GM10266 (cell line): ENCODE results near the gene CABYR.

ENCODE experiments used
- DNase-seq: peaks from one replicate; pipeline ENCODE4 v3.0.0; 2012; ENCODE audit errors: extremely low spot score
- TF ChIP-seq, protein P1 (sequence below): IDR thresholded peaks from 2 replicates; pipeline ENCODE4 v1.5.1; 2012; ENCODE audit warnings: mild to moderate bottlenecking, low read depth; ENCODE audit not compliant: control insufficient read depth, insufficient read depth; ENCODE audit errors: missing control alignments

CABYR gene

GRCh38 chr18:24138789-24139616 is at the start of gene CABYR:
Gene CABYR, plus strand, starts transcription at chr18:24139062. Its CDS starts 4,053 bp downstream, at chr18:24143115.
- peak; percentile 81 for DNase-seq
- TF ChIP-seq, protein P1, sequence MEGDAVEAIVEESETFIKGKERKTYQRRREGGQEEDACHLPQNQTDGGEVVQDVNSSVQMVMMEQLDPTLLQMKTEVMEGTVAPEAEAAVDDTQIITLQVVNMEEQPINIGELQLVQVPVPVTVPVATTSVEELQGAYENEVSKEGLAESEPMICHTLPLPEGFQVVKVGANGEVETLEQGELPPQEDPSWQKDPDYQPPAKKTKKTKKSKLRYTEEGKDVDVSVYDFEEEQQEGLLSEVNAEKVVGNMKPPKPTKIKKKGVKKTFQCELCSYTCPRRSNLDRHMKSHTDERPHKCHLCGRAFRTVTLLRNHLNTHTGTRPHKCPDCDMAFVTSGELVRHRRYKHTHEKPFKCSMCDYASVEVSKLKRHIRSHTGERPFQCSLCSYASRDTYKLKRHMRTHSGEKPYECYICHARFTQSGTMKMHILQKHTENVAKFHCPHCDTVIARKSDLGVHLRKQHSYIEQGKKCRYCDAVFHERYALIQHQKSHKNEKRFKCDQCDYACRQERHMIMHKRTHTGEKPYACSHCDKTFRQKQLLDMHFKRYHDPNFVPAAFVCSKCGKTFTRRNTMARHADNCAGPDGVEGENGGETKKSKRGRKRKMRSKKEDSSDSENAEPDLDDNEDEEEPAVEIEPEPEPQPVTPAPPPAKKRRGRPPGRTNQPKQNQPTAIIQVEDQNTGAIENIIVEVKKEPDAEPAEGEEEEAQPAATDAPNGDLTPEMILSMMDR, result no peak

- TF ChIP-seq, protein P1, result no peak
- no peak for DNase-seq
These were observed 49.8 kb upstream of the CABYR start for GRCh38 chr18:24089076-24089475.

- no peak for DNase-seq
- TF ChIP-seq, protein P1, result no peak
These were observed 49.1 kb upstream of the CABYR start for GRCh38 chr18:24089515-24090337.

DNA sequence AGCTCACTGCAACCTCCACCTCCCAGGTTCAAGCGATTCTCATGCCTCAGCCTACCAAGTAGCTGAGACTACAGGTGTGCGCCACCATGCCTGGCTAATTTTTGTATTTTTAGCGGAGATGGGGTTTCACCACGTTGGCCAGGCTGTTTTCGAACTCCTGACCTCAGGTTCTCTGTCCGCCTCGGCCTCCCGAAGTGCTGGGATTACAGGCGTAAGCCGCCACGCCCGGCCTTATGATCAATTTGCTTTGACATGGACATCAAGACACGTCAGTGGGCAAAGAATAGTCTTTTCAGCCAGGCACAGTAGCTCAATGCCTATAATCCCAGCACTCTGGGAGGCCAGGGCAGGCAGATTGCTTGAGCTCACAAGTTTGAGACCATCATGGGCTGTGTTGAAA is 48.0 kb upstream of the CABYR start:
- DNase-seq, result no peak
- TF ChIP-seq, protein P1, result no peak

DNA sequence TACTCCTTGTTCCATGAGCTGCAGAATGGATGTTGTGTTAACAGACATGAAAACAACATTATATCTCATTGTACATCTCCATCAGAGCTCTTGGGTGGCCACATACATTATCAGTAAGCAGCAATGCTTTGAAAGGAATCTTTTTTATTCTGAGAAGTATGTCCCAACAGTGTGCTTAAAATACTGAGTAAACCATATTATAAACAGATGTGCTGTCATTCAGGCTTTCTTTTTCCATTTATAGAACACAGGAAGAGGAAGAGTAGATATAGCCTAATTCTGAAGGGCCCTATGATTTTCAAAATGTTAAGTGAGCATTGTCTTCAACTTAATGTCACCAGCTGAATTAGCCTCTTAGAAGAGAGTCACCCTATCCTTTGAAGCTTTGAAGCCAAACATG is 44.3 kb upstream of the CABYR start:
- TF ChIP-seq, protein P1, result no peak
- no peak for DNase-seq

GRCh38 chr18:24095976-24096375 is 42.9 kb upstream of the CABYR start:
- TF ChIP-seq, protein P1, result no peak
- DNase-seq, result no peak
